Lower lobe of right lung (tissue), 2 donors: ENCODE data around the gene KANK3. TPM values are rescaled to one million over a fixed set of nuclear protein-coding genes. Genes with fewer than 3 reads are reported as not detected.
"Not testable (repeated sequence)": the region's sequence is repeated elsewhere in the genome, so short reads cannot be mapped to it uniquely, and the experiment has no call there.

Experiments used
- ATAC-seq, 2 donors: fragments of 200-7000 bp; cut with Tn5 transposase; one replicate each; pipeline ENCODE4 v1.9.1; 2020 to 2022; ENCODE audit warnings: mild to moderate bottlenecking in 2 of 2, moderate library complexity in 2 of 2
- DNase-seq: peaks from one replicate; pipeline ENCODE4 v3.0.0-alpha.2; 2020
- H3K27ac ChIP-seq: fragments of 200-600 bp; one replicate; pipeline ENCODE4 v1.8.0; 2022
- H3K27me3 ChIP-seq: fragments of 200-600 bp; one replicate; pipeline ENCODE4 v1.8.0; 2022; ENCODE audit warnings: low read depth
- H3K36me3 ChIP-seq: fragments of 200-600 bp; one replicate; pipeline ENCODE4 v1.8.0; 2022; ENCODE audit warnings: mild to moderate bottlenecking
- H3K4me1 ChIP-seq: fragments of 200-600 bp; one replicate; pipeline ENCODE4 v1.8.0; 2022
- H3K4me3 ChIP-seq: fragments of 200-600 bp; one replicate; pipeline ENCODE4 v1.8.0; 2022; ENCODE audit warnings: mild to moderate bottlenecking
- H3K9me3 ChIP-seq: fragments of 200-600 bp; one replicate; pipeline ENCODE4 v1.8.0; 2022
- intact Hi-C: fragments of 100-400 bp; cut with DNase I; formaldehyde crosslinking; loops from one replicate; pipeline ENCODE4 v1.11.0; 2022
- total RNA-seq: library from RNA; stranded (reverse); fragmentation: NEBNext Ultra II Directional; extraction: Animal tissue kit (Norgen Biotek cat#: 25700); gene quantifications from one replicate; pipeline ENCODE4 v1.2.1, GENCODE V29; 2021
- TF ChIP-seq, protein P1 (sequence below): fragments of 200-600 bp; IDR thresholded peaks from one replicate; pipeline ENCODE4 v1.8.0; 2022; ENCODE audit warnings: antibody characterized with exemption, mild to moderate bottlenecking
- donor health status: DM: no; HTN: yes; CAD: no; lungs with severe emphysema.

KANK3 gene
- total RNA-seq, 1 donor from 2014 or later = 49.0 TPM

DNA sequence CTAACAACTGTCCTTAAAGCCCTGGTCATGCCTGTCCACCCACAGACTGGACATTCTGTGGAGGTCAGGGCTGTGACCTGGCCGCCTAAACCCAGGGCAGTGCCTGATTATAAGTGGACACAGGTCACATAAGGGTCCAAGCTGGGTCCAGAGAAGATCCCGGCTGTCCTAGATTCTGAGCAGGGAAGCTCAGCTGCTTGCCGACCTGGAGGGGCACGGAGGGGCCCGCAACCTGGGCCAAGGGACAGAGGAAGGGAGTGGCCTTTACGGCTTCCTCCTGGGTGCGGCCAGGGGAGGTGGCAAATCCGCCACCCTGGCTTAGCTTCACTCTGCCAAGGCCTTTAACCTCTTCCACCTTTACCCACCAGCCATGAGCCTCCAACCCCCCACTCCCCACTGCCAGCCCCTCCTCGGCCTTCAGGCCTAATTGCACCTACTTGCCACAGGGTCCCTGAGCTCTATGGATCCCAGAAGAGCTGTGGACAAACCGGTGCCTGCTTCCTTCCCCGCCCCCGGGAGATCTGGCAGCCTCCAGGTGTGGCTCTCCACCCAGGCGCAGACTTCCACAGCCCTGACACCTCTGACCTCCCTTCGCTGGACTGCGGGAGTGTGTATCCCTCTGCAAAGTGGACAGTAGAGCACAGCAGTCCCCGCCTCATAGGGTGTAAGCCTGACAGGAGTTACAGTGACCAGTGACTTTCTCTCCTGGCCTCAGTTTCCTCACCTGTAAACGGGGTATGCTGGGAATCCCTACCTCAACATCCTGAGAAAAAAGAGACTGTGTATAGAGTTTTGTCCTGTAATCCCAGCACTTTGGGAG, 36.6 kb downstream of the KANK3 start:
- no peaks in the 10 kb centered on the region for H3K9me3 ChIP-seq
- peaks cover 22% of the 10 kb centered on the region for H3K36me3 ChIP-seq
- ATAC-seq (no peak), DNase-seq (peak; percentile 42)
- H3K4me3 ChIP-seq = no peak overlapping the region
- no peaks in the 10 kb centered on the region for H3K27me3 ChIP-seq
- intact Hi-C loops = no loop called here
- H3K27ac ChIP-seq = peak overlapping the region; percentile 28
- peaks cover 36% of the 10 kb centered on the region for H3K4me1 ChIP-seq
- TF ChIP-seq, protein P1, sequence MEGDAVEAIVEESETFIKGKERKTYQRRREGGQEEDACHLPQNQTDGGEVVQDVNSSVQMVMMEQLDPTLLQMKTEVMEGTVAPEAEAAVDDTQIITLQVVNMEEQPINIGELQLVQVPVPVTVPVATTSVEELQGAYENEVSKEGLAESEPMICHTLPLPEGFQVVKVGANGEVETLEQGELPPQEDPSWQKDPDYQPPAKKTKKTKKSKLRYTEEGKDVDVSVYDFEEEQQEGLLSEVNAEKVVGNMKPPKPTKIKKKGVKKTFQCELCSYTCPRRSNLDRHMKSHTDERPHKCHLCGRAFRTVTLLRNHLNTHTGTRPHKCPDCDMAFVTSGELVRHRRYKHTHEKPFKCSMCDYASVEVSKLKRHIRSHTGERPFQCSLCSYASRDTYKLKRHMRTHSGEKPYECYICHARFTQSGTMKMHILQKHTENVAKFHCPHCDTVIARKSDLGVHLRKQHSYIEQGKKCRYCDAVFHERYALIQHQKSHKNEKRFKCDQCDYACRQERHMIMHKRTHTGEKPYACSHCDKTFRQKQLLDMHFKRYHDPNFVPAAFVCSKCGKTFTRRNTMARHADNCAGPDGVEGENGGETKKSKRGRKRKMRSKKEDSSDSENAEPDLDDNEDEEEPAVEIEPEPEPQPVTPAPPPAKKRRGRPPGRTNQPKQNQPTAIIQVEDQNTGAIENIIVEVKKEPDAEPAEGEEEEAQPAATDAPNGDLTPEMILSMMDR = no peak

DNA sequence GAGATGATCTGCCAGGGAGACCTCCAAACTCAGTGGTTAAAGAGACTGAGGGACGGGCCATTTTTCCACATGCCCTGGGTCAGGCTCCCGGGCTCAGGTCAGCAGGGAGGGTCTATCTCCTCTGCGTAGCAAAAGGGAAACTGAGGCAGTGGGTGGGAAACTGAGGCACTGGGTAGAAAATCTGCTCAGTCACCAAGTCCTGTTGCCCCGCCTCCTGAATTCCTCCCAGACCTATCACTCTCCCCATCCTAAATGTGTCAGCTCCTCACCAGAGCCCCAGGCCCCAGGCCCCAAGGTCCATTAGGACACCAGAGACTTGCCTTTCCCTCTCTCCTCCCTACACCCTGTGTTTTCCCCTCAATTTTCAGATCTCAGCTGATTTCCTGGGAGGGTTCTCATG, 37.3 kb downstream of the KANK3 start:
- Histone ChIP-seq H3K27me3 (no peaks in the 10 kb centered on the region), H3K36me3 (peaks cover 15% of the 10 kb centered on the region), H3K4me1 (peaks cover 34% of the 10 kb centered on the region), H3K9me3 (no peaks in the 10 kb centered on the region), H3K4me3 (no peak overlapping the region), H3K27ac (peak overlapping the region; percentile 28)
- no peak for ATAC-seq
- TF ChIP-seq, protein P1 = no peak
- intact Hi-C loops = no loop called here
- DNase-seq = peak; percentile 14

GRCh38 chr19:8304841-8305621, 38.0 kb downstream of the KANK3 start:
- Histone ChIP-seq H3K27ac (no peak overlapping the region), H3K27me3 (no peaks in the 10 kb centered on the region), H3K4me1 (peaks cover 34% of the 10 kb centered on the region), H3K4me3 (no peak overlapping the region), H3K36me3 (peaks cover 9% of the 10 kb centered on the region), H3K9me3 (no peaks in the 10 kb centered on the region)
- ATAC-seq (no peak), DNase-seq (peak; percentile 47)
- TF ChIP-seq, protein P1 = no peak
- intact Hi-C loops = no loop called here

- TF ChIP-seq, protein P1 = no peak
- Histone ChIP-seq H3K4me1 (peaks cover 14% of the 10 kb centered on the region), H3K27ac (no peak overlapping the region), H3K27me3 (no peaks in the 10 kb centered on the region), H3K9me3 (no peaks in the 10 kb centered on the region), H3K4me3 (no peak overlapping the region), H3K36me3 (peaks cover 9% of the 10 kb centered on the region)
- DNase-seq (peak; percentile 19), ATAC-seq (no peak)
- intact Hi-C loops = no loop called here
These were observed 40.3 kb downstream of the KANK3 start for GRCh38 chr19:8302734-8303133.

- H3K4me1 ChIP-seq = peaks cover 10% of the 10 kb centered on the region
- H3K4me3 ChIP-seq = no peak overlapping the region
- peaks cover 9% of the 10 kb centered on the region for H3K36me3 ChIP-seq
- ATAC-seq (peak in 1 of 2 donors; percentile 25), DNase-seq (peak; percentile 45)
- no peak overlapping the region for H3K27ac ChIP-seq
- TF ChIP-seq, protein P1 = no peak
- intact Hi-C loops = no loop called here
- H3K27me3 ChIP-seq = no peaks in the 10 kb centered on the region
- H3K9me3 ChIP-seq = no peaks in the 10 kb centered on the region
These were observed 40.7 kb downstream of the KANK3 start for GRCh38 chr19:8302357-8302691.

GRCh38 chr19:8291337-8291736, 51.7 kb downstream of the KANK3 start:
- DNase-seq, H3K36me3 ChIP-seq, H3K4me1 ChIP-seq, H3K27me3 ChIP-seq, H3K9me3 ChIP-seq, intact Hi-C loops, H3K27ac ChIP-seq, H3K4me3 ChIP-seq: not testable (repeated sequence)
- ATAC-seq = peak; percentile 61 to 78

GRCh38 chr19:8276508-8276907, 66.6 kb downstream of the KANK3 start:
- H3K27me3 ChIP-seq, H3K36me3 ChIP-seq, H3K27ac ChIP-seq, H3K4me3 ChIP-seq, intact Hi-C loops, H3K9me3 ChIP-seq, DNase-seq, H3K4me1 ChIP-seq: not testable (repeated sequence)
- ATAC-seq = peak; percentile 59 to 74
